ENCODE results near the gene HNRNPR. TPM values are rescaled to one million over a fixed set of nuclear protein-coding genes. Genes with fewer than 3 reads are reported as not detected.

The HNRNPR gene
- 128 and 152 TPM in 2 replicates for total RNA-seq (2022)
- percentile 97 among the genes with signal in this experiment for Bru-seq, nascent RNA
- BruChase-seq, experiment 1, labeled RNA remaining after a 6-hour chase, result percentile 95 among the genes with signal in this experiment
- BruChase-seq, experiment 2, labeled RNA remaining after a 2-hour chase, result percentile 97 among the genes with signal in this experiment
- long read RNA-seq, full-length matches to known transcripts, result 230 of 520 reads
- long read RNA-seq, partial matches to known transcripts, result 223 of 520 reads
- long read RNA-seq, other reads (novel, unspliced or antisense), result 67 of 520 reads

DNA sequence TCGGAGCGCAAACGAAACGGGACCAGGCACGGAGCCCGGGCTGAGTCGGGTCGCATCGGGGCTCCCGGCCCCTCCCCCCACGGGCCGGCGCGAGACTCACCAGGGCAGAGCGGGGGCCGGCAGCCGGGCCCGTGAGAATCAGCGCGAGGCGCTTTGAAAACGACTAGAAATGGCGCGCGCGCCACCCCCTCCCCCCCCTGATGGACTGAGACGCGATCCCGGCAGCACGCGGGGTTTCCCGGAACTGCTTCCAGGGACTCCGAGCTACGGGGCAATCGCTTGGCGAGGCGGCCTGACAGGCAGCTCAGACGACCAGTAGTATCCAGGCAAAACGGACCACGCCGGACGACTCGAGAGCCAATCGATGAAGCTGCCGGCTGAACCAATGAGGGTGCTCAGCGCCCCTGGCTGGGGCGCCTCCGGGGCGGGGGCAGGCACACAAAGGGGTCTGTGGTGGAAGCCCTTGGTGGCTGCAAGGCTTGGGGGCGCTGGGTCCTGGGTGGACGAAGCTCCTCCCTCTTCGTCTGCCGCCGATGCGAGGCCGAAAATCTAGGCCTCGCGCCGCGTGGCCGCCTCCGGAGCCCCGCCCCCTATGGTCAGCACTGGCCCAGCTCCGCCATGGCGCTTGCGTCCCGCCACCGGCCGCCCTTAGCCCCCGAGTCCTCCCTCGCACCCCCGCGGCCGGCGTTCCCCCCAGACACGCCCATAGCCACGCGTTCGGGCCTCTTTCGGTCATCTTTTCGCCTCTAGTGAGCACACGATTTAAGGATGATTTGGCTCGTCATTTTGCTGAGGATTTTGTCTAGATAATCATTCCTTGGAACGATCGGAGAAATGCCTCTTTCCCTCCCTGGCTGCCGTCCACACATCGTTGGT is at the start of gene HNRNPR:
HNRNPR (minus strand) TSS at position 174 of the 876 bp plus-strand sequence. CDS start 3,276 bp downstream, outside the sequence.
- ChIA-PET CTCF (interaction anchor here (0.6 to 1.6 kb wide), 5 partner anchors 16 to 64 kb away, joined by 3 to 18 read pairs (median 5); no protein-coding TSS in a partner anchor), POLR2A (interaction anchor here (0.6 to 12.1 kb wide), 45 partner anchors 9 to 850 kb away, joined by 3 to 335 read pairs (median 4); partner anchors contain the start of genes ASAP3, E2F2, LUZP1 and RPL11)
- peaks cover 19% of the 10 kb centered on the region for H3K36me3 Mint-ChIP-seq (ENCODE audit: insufficient read depth, unreplicated experiment)
- peaks cover 36% of the 10 kb centered on the region for H3K4me1 Mint-ChIP-seq (ENCODE audit: insufficient read depth, unreplicated experiment)
- H3K9me3 Mint-ChIP-seq (ENCODE audit: unreplicated experiment), result no peaks in the 10 kb centered on the region
- no peaks in the 10 kb centered on the region for H3K27me3 Mint-ChIP-seq (ENCODE audit: insufficient read depth, unreplicated experiment)
- peak within 1 kb of the TSS; percentile 77 for H3K4me3 Mint-ChIP-seq (ENCODE audit: unreplicated experiment)
- peak within 1 kb of the TSS; percentile 76 for H3K27ac Mint-ChIP-seq (ENCODE audit: low read depth, unreplicated experiment)
- DNase-seq (ENCODE audit: unreplicated experiment), result peak; percentile 100
- intact Hi-C loops (cut with micrococcal nuclease), result loop anchor here (1.0 to 5.0 kb wide), 3 partner anchors 24 to 193 kb away; no protein-coding TSS in a partner anchor
- BruUV-seq (replicated peaks), result no TSS peak
- TF ChIP-seq, protein P1, sequence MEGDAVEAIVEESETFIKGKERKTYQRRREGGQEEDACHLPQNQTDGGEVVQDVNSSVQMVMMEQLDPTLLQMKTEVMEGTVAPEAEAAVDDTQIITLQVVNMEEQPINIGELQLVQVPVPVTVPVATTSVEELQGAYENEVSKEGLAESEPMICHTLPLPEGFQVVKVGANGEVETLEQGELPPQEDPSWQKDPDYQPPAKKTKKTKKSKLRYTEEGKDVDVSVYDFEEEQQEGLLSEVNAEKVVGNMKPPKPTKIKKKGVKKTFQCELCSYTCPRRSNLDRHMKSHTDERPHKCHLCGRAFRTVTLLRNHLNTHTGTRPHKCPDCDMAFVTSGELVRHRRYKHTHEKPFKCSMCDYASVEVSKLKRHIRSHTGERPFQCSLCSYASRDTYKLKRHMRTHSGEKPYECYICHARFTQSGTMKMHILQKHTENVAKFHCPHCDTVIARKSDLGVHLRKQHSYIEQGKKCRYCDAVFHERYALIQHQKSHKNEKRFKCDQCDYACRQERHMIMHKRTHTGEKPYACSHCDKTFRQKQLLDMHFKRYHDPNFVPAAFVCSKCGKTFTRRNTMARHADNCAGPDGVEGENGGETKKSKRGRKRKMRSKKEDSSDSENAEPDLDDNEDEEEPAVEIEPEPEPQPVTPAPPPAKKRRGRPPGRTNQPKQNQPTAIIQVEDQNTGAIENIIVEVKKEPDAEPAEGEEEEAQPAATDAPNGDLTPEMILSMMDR (IDR thresholded peaks at IDR 0.05; ENCODE audit: unreplicated experiment), result no peak

DNA sequence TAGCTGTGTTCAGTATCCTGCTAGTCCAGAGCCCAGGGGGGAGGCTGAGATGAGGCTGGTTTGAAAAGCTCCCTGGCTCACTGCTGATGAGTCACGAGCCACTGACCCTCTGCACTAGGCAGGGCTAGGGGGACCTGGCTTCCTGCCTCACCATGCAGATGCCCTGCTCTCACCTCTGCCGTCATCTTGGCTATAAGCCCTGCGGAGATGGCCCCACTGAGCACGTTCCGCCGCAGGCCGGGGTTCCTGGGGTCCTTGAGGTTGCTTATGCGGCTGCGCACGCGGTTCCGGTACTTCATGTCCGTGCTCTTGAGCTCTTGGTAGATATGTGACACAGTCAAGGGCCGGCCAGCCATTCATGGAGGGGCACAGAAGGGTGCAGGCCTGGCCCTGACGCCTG is 49.6 kb upstream of the HNRNPR start:
- no TSS peak for BruUV-seq (replicated peaks)
- no peak overlapping the region for H3K27ac Mint-ChIP-seq (ENCODE audit: low read depth, unreplicated experiment)
- no peak overlapping the region for H3K4me3 Mint-ChIP-seq (ENCODE audit: unreplicated experiment)
- DNase-seq (ENCODE audit: unreplicated experiment), result no peak
- intact Hi-C loops (cut with micrococcal nuclease), result no loop called here
- H3K9me3 Mint-ChIP-seq (ENCODE audit: unreplicated experiment), result no peaks in the 10 kb centered on the region
- TF ChIP-seq, protein P1 (IDR thresholded peaks at IDR 0.05; ENCODE audit: unreplicated experiment), result no peak
- H3K4me1 Mint-ChIP-seq (ENCODE audit: insufficient read depth, unreplicated experiment), result no peaks in the 10 kb centered on the region
- H3K36me3 Mint-ChIP-seq (ENCODE audit: insufficient read depth, unreplicated experiment), result no peaks in the 10 kb centered on the region
- CTCF ChIA-PET, result interaction anchor here (2.0 kb wide), 1 partner anchor 10 kb away, joined by 13 read pairs; no protein-coding TSS in a partner anchor
- POLR2A ChIA-PET, result interaction anchor here (1.7 to 2.5 kb wide), 2 partner anchors 10 to 49 kb away, joined by 7 to 10 read pairs; partner anchors contain the start of gene HNRNPR
- H3K27me3 Mint-ChIP-seq (ENCODE audit: insufficient read depth, unreplicated experiment), result no peaks in the 10 kb centered on the region

DNA sequence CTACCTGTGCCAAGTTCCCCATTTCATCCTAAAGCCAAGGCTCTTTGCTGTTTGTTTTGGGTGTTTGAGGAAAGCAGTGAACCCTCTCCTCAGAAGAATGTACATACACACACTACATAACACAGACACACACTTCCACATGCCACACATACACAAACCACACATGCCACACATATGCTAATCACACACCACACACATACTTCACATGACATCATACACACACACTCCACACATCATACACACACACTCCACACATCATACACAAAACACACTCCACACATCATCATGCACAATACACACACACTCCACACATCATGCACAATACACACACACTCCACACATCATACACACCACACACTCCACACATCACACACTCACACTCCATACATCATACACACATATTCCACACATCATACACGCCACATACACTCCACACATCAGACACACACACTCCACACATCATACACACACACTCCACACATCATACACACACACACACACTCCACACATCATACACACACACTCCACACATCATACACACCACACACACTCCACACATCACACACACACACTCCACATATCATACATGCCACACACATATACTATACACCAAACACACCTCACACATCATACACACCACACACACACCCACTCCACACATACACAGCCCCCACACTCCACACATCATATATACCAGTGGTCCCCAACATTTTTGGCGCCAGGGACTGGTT is 48.2 kb upstream of the HNRNPR start:
- H3K9me3 Mint-ChIP-seq (ENCODE audit: unreplicated experiment), result no peaks in the 10 kb centered on the region
- H3K27me3 Mint-ChIP-seq (ENCODE audit: insufficient read depth, unreplicated experiment), result no peaks in the 10 kb centered on the region
- CTCF ChIA-PET, result no interaction called here
- POLR2A ChIA-PET, result no interaction called here
- H3K36me3 Mint-ChIP-seq (ENCODE audit: insufficient read depth, unreplicated experiment), result no peaks in the 10 kb centered on the region
- H3K4me1 Mint-ChIP-seq (ENCODE audit: insufficient read depth, unreplicated experiment), result no peaks in the 10 kb centered on the region
- DNase-seq (ENCODE audit: unreplicated experiment), result no peak
- H3K4me3 Mint-ChIP-seq (ENCODE audit: unreplicated experiment), result no peak overlapping the region
- intact Hi-C loops (cut with micrococcal nuclease), result no loop called here
- BruUV-seq (replicated peaks), result no TSS peak
- TF ChIP-seq, protein P1 (IDR thresholded peaks at IDR 0.05; ENCODE audit: unreplicated experiment), result no peak
- no peak overlapping the region for H3K27ac Mint-ChIP-seq (ENCODE audit: low read depth, unreplicated experiment)

Measured in MCF 10A (cell line).